Transverse colon (tissue), 4 donors: ENCODE results near the gene BRI3. TPM values are rescaled to one million over a fixed set of nuclear protein-coding genes. Genes with fewer than 3 reads are reported as not detected.

ENCODE experiments used
- DNase-seq: peaks from one replicate; pipeline ENCODE4 v3.0.0-alpha.2; 2019
- H3K27ac ChIP-seq, 4 donors: fragments of 200-600 bp; sonication (generic); 2 replicates each; pipeline ENCODE4 v1.5.1; 2016 to 2018; ENCODE audit warnings: inconsistent platforms in 4 of 4
- H3K27me3 ChIP-seq: fragments of 200-600 bp; sonication (generic); 2 replicates; pipeline ENCODE4 v1.5.1; 2017; ENCODE audit warnings: inconsistent platforms
- H3K36me3 ChIP-seq, 4 donors: fragments of 200-600 bp; sonication (generic); 2 replicates each; pipeline ENCODE4 v1.5.1; 2017 to 2019; ENCODE audit warnings: inconsistent platforms in 4 of 4
- H3K4me1 ChIP-seq, 4 donors: fragments of 200-600 bp; sonication (generic); 2 replicates each; pipeline ENCODE4 v1.5.1; 2017 to 2020; ENCODE audit warnings: inconsistent platforms in 4 of 4
- H3K4me3 ChIP-seq, 4 donors: fragments of 200-600 bp; sonication (generic); 1 replicate in 1 of 4; 2 replicates in 3 of 4; pipeline versions ENCODE4 v1.5.1 to v1.6.1; 2017 to 2019; ENCODE audit warnings: inconsistent platforms in 4 of 4
- H3K9me3 ChIP-seq, 2 donors: fragments of 200-600 bp; sonication (generic); 2 replicates each; pipeline ENCODE4 v1.5.1; 2017 to 2019; ENCODE audit warnings: inconsistent platforms in 2 of 2
- CTCF ChIP-seq, 5 experiments: fragments of 200-600 bp in 3 of 5; fragments of 450-650 bp in 2 of 5; sonication (generic) in 3 of 5; IDR thresholded peaks; 1 replicate in 2 of 5; 2 replicates in 3 of 5; pipeline ENCODE4 v1.5.1; 2016 to 2017; ENCODE audit warnings: antibody characterized with exemption in 5 of 5, inconsistent platforms in 3 of 5, mild to moderate bottlenecking in 2 of 5, moderate library complexity in 1 of 5
- EP300 ChIP-seq: sonication (generic); formaldehyde crosslinking; IDR thresholded peaks from one replicate; pipeline ENCODE4 v1.6.1; 2017; ENCODE audit warnings: antibody characterized with exemption, low read depth
- POLR2A ChIP-seq: fragments of 450-650 bp; IDR thresholded peaks from one replicate; pipeline ENCODE4 v1.6.1; 2016; ENCODE audit warnings: antibody characterized with exemption, mild to moderate bottlenecking, moderate library complexity
- POLR2AphosphoS5 ChIP-seq, 3 donors: sonication (generic); formaldehyde crosslinking; IDR thresholded peaks; one replicate each; pipeline ENCODE4 v1.6.1; 2016; ENCODE audit warnings: antibody characterized with exemption in 3 of 3
- WGBS, 2 donors: methylation state at CpG; one replicate each; pipeline ENCODE4 v1.1.5; 2018; ENCODE audit warnings: low coverage in 1 of 2; 5-methylcytosine and 5-hydroxymethylcytosine counted together
- in situ Hi-C, 4 donors: fragments of 200-750 bp; cut with MboI; loops; one replicate each; pipeline versions ENCODE4 v1.15.0 to v1.15.1; 2017; ENCODE audit warnings: low sequenced_read_pairs in 3 of 4, low pct_ligation_motif_present in 1 of 4, low pct_unique_long_range_greater_than_20kb in 1 of 4
- intact Hi-C: fragments of 100-400 bp; cut with DNase I; formaldehyde crosslinking; loops from one replicate; pipeline ENCODE4 v1.15.1; 2023; ENCODE audit warnings: low total_unique reads
- total RNA-seq, 4 donors: library from RNA; depleted of rRNA; stranded (reverse); fragments of >200 nt; gene quantifications; one replicate each; pipeline ENCODE4 v1.1.0, GENCODE V29; 2016

The BRI3 gene
- total RNA-seq, 4 donors from 2014 or later = 9.8 to 87.5 (median 51.5) TPM

DNA sequence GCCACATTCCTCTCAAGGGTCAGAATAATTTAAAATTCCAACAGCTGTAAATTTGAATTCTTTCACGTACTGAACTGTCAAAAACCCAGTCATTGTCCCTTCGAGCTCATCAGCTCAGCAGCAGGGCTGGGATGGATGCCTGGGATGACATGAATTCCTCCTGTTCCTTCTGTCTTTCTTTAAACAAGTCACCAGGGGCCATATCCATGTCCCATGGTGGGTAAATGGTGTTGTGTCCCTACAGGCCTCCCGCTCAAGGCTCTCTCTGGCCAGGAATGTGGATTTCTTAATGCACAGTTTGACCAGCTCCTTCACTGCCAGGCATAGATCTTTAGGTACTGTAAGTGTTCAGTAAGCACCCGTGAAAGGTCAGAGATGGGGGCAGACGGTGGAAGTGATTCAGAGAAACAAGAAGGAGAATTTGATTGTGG lies 15.6 kb upstream of the BRI3 start:
- Histone ChIP-seq H3K36me3 (peaks cover 0 to 7% (median 1%) of the 10 kb centered on the region in 4 donors), H3K4me1 (no peaks in the 10 kb centered on the region), H3K9me3 (no peaks in the 10 kb centered on the region), H3K4me3 (no peak overlapping the region), H3K27me3 (no peaks in the 10 kb centered on the region), H3K27ac (no peak overlapping the region)
- 63 to 83% methylated on average over 1 to 5 of the region's 5 CpGs for WGBS, 2 donors
- DNase-seq = no peak
- in situ Hi-C loops (no loop called here), intact Hi-C loops (no loop called here)
- TF ChIP-seq POLR2AphosphoS5 (IDR thresholded peaks at IDR 0.05) (no peak), POLR2A (no peak), CTCF (IDR thresholded peaks at IDR 0.05) (no peak), EP300 (no peak)

GRCh38 chr7:98266840-98267239 lies 14.6 kb upstream of the BRI3 start:
- in situ Hi-C loops = no loop called here
- TF ChIP-seq POLR2AphosphoS5 (IDR thresholded peaks at IDR 0.05) (no peak), CTCF (IDR thresholded peaks at IDR 0.05) (peak; percentile 24 to 44 (median 34))
- intact Hi-C loops = no loop called here

GRCh38 chr7:98267303-98267702 lies 14.2 kb upstream of the BRI3 start:
- Histone ChIP-seq H3K4me3 (no peak overlapping the region), H3K9me3 (no peaks in the 10 kb centered on the region), H3K4me1 (no peaks in the 10 kb centered on the region), H3K36me3 (no peaks in the 10 kb centered on the region), H3K27me3 (no peaks in the 10 kb centered on the region), H3K27ac (no peak overlapping the region)
- in situ Hi-C loops (no loop called here), intact Hi-C loops (no loop called here)
- TF ChIP-seq EP300 = no peak
- TF ChIP-seq POLR2AphosphoS5 (IDR thresholded peaks at IDR 0.05) = no peak
- TF ChIP-seq CTCF (IDR thresholded peaks at IDR 0.05) = no peak
- TF ChIP-seq POLR2A = no peak
- DNase-seq = no peak
- 94% methylated on average over 3 of the region's 3 CpGs; no CpG with 5 or more reads in 1 of the 2 donors for WGBS, 2 donors

More at GRCh38 chr7:98266840-98267239, 14.6 kb upstream of the BRI3 start:
- no peak overlapping the region for H3K4me3 ChIP-seq
- 38% methylated on average over 2 of the region's 2 CpGs; no CpG with 5 or more reads in 1 of the 2 donors for WGBS, 2 donors
- H3K4me1 ChIP-seq = no peaks in the 10 kb centered on the region
- no peaks in the 10 kb centered on the region for H3K9me3 ChIP-seq
- H3K27me3 ChIP-seq = no peaks in the 10 kb centered on the region
- no peaks in the 10 kb centered on the region for H3K36me3 ChIP-seq
- DNase-seq = no peak
- H3K27ac ChIP-seq = no peak overlapping the region

DNA sequence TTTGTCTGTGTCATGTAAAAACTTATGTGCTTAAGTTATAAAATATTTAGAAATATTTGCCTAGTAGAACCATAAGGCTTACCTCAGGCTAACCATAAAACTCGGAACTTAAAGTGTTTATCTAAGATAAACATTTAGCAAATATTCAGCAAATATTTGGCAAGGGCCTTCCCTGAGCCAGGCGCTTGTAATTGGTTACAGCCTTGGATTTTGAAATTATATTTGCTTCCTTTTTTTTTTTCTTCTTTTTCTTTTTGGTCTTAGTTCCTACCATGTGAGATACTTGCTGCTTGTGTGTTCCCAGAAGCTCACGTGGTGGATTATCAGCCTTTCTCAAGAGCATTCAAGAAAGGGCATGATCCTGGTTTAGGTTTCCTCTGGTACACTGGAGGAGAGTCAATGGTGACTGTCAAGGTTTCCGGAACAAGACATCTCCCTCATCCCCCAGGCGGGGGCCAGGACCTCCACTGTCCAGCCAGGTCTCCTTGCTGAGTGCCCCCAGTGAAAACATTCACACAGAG lies 5.2 kb upstream of the BRI3 start:
- WGBS, 2 donors = 29 to 33% methylated on average over 2 to 5 of the region's 5 CpGs
- Histone ChIP-seq H3K27me3 (no peaks in the 10 kb centered on the region), H3K27ac (peak overlapping the region; percentile 66 to 77 (median 69)), H3K4me3 (no peak overlapping the region), H3K36me3 (no peaks in the 10 kb centered on the region), H3K9me3 (no peaks in the 10 kb centered on the region), H3K4me1 (peaks cover 8 to 29% (median 17%) of the 10 kb centered on the region in 4 donors)
- TF ChIP-seq POLR2AphosphoS5 (IDR thresholded peaks at IDR 0.05) (peak in 1 of 3 donors; percentile 34), POLR2A (no peak)
- in situ Hi-C loops = loop anchor here in 2 of 4 donors (25.0 kb wide), 1 partner anchor 136 kb away; the partner anchor contains the start of gene BAIAP2L1 (in 2 of the 2)
- intact Hi-C loops = no loop called here
- DNase-seq = no peak
